ENCODE data around the gene C2orf80.

C2orf80 gene

DNA sequence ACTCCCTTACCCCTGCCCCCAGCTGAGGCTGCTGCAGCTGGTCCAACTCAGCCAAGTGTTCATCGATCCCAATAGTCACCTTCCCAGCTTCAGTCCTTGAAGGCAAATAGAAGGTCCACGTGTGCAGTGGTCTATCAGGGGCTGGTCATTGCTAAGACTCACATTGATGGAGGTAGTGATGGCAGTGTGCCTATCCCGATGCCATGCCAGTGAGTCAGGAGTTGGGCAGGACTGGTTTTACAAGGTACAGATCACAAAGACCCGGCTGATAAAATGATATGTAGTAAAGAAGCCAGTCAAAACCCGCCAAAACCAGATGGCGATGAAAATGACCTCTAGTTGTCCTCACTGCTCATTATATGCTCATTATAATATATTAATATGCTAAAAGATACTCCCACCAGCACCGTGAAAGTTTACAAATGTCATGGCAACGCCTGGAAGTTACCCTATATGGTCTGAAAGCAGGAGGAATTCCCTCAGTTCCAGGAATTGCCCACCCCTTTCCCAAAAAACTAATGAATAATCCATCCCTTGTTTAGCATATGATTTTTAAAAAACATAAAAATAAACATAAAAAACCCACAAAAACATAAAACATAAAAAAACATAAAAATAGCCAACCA is 2.9 kb upstream of the C2orf80 start:
- WGBS (ENCODE audit: insufficient coverage): 83% methylated on average over 2 of the region's 8 CpGs
- POLR2A ChIA-PET: no interaction called here
- no peak overlapping the region for H3K4me3 ChIP-seq (ENCODE audit: control insufficient read depth in 1 of 7, extremely low read depth in 1 of 7, insufficient read depth in 4 of 7, low read depth in 2 of 7, low read length in 6 of 7)
- CTCF ChIA-PET: interaction anchor here (1.5 kb wide), 1 partner anchor 17 kb away, joined by 8 read pairs; no protein-coding TSS in a partner anchor
- no peak overlapping the region for H3K27ac ChIP-seq (ENCODE audit: insufficient read depth in 1 of 2, low read depth in 1 of 2, low read length in 2 of 2, poor library complexity in 1 of 2, severe bottlenecking in 2 of 2)
- H3K9me3 ChIP-seq (ENCODE audit: control extremely low read depth in 1 of 5, control insufficient read depth in 4 of 5, insufficient read depth in 2 of 5, low read depth in 1 of 5, low read length in 4 of 5): no peaks in the 10 kb centered on the region
- DNase-seq: no peak
- H3K27me3 ChIP-seq (replicated peaks in 2 of 5; ENCODE audit: control insufficient read depth in 4 of 5, insufficient read depth in 5 of 5, low read length in 4 of 5): no peaks in the 10 kb centered on the region
- no peaks in the 10 kb centered on the region for H3K36me3 ChIP-seq (ENCODE audit: control insufficient read depth in 4 of 4, insufficient read depth in 4 of 4, low read length in 3 of 4)
- no peaks in the 10 kb centered on the region for H3K4me1 ChIP-seq (ENCODE audit: control extremely low read depth in 1 of 4, control insufficient read depth in 4 of 4, insufficient read depth in 4 of 4, low read length in 3 of 4)

DNA sequence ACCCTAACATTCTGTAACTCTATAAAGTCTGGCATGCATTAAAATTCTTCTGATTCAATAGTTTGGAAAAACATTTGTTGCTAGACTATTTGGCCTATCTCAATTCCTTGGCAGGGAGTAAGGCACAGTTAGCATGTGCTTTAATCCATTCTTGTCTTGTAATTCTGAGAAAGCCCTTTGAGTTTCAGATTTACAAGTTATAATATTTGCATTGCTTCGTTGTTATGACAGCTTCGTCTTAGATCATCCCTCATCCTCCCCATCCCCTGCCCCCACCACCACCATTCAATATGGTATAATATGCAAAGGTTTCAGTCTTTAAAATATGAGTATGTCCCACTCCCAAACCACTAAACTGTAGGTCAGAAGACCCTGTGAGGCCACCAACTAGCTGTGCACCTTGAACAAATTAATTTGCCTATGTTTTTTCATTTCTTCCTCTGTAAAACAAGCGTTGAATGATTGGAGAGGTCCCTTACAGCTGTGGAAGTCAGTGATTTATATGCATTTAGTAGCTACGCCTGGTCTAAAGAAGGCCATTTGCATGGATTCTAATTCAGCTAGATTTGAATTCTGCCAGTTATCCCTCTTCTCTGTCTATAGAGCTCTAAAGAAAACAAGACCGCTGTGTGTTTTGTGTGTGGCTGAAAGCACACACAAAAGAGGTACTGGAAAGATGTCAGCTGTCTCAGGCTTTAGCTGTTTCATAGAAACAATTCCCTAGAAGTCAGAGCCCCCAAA is 591 bp downstream of the C2orf80 start:
- Histone ChIP-seq H3K4me1 (ENCODE audit: control extremely low read depth in 1 of 4, control insufficient read depth in 4 of 4, insufficient read depth in 4 of 4, low read length in 3 of 4) (no peaks in the 10 kb centered on the region), H3K9me3 (ENCODE audit: control extremely low read depth in 1 of 5, control insufficient read depth in 4 of 5, insufficient read depth in 2 of 5, low read depth in 1 of 5, low read length in 4 of 5) (no peaks in the 10 kb centered on the region), H3K27me3 (replicated peaks in 2 of 5; ENCODE audit: control insufficient read depth in 4 of 5, insufficient read depth in 5 of 5, low read length in 4 of 5) (no peaks in the 10 kb centered on the region), H3K36me3 (ENCODE audit: control insufficient read depth in 4 of 4, insufficient read depth in 4 of 4, low read length in 3 of 4) (no peaks in the 10 kb centered on the region), H3K4me3 (ENCODE audit: control insufficient read depth in 1 of 7, extremely low read depth in 1 of 7, insufficient read depth in 4 of 7, low read depth in 2 of 7, low read length in 6 of 7) (no peak overlapping the region), H3K27ac (ENCODE audit: insufficient read depth in 1 of 2, low read depth in 1 of 2, low read length in 2 of 2, poor library complexity in 1 of 2, severe bottlenecking in 2 of 2) (no peak overlapping the region)
- ChIA-PET POLR2A (no interaction called here), CTCF (interaction anchor here (1.1 to 1.4 kb wide), 2 partner anchors 13 to 17 kb away, joined by 4 read pairs; no protein-coding TSS in a partner anchor)
- 100% methylated on average over 1 of the region's 5 CpGs for WGBS (ENCODE audit: insufficient coverage)
- DNase-seq: no peak

DNA sequence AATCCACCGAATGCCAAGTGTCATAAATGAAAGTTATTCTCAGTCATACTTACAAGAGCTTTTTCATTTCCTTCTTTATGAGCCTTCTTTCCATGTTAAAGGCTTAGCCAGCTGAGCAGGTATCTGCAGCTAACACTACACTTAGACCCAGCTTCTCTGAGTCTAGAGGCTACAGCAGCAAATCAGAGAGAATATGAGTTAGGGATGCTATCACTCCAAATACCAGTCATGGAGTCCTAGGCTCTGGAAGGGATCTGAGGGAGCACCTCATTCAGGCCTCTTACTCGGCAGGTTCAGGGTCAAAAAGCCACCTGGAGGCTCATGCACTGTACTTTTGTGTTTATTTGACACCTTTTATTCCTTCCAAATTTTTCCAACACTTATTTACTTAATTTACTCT is 2.9 kb downstream of the C2orf80 start:
- Histone ChIP-seq H3K4me1 (ENCODE audit: control extremely low read depth in 1 of 4, control insufficient read depth in 4 of 4, insufficient read depth in 4 of 4, low read length in 3 of 4) (peaks cover 0 to 8% (median 2%) of the 10 kb centered on the region in 4 experiments), H3K27me3 (replicated peaks in 2 of 5; ENCODE audit: control insufficient read depth in 4 of 5, insufficient read depth in 5 of 5, low read length in 4 of 5) (no peaks in the 10 kb centered on the region), H3K36me3 (ENCODE audit: control insufficient read depth in 4 of 4, insufficient read depth in 4 of 4, low read length in 3 of 4) (no peaks in the 10 kb centered on the region), H3K27ac (ENCODE audit: insufficient read depth in 1 of 2, low read depth in 1 of 2, low read length in 2 of 2, poor library complexity in 1 of 2, severe bottlenecking in 2 of 2) (no peak overlapping the region), H3K4me3 (ENCODE audit: control insufficient read depth in 1 of 7, extremely low read depth in 1 of 7, insufficient read depth in 4 of 7, low read depth in 2 of 7, low read length in 6 of 7) (no peak overlapping the region), H3K9me3 (ENCODE audit: control extremely low read depth in 1 of 5, control insufficient read depth in 4 of 5, insufficient read depth in 2 of 5, low read depth in 1 of 5, low read length in 4 of 5) (no peaks in the 10 kb centered on the region)
- WGBS (ENCODE audit: insufficient coverage): 86% methylated on average over 2 of the region's 2 CpGs
- ChIA-PET POLR2A (no interaction called here), CTCF (interaction anchor here (4.3 kb wide), 1 partner anchor 11 kb away, joined by 23 read pairs; no protein-coding TSS in a partner anchor)
- no peak for DNase-seq

DNA sequence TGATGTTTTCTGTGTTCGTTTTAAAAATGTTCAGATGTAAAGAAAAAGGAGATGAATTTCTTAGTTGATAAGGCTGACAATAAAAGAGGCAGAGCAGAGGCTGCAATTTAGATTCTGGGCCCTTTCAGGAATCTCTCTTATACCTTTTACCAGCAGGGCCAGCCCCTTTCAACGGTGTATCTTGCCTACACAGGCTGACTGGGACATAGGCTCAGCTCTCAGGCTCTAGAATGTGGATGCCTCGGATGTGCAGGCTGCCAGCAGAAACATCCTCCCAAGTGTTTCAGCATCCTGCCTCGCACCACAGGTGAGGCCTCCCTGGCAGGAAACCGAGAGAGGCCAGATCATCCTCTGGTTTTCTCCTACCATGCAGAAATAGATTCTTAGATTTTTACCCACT is 3.4 kb downstream of the C2orf80 start:
- POLR2A ChIA-PET: no interaction called here
- Histone ChIP-seq H3K9me3 (ENCODE audit: control extremely low read depth in 1 of 5, control insufficient read depth in 4 of 5, insufficient read depth in 2 of 5, low read depth in 1 of 5, low read length in 4 of 5) (no peaks in the 10 kb centered on the region), H3K4me1 (ENCODE audit: control extremely low read depth in 1 of 4, control insufficient read depth in 4 of 4, insufficient read depth in 4 of 4, low read length in 3 of 4) (peaks cover 0 to 8% (median 2%) of the 10 kb centered on the region in 4 experiments), H3K27me3 (replicated peaks in 2 of 5; ENCODE audit: control insufficient read depth in 4 of 5, insufficient read depth in 5 of 5, low read length in 4 of 5) (no peaks in the 10 kb centered on the region), H3K27ac (ENCODE audit: insufficient read depth in 1 of 2, low read depth in 1 of 2, low read length in 2 of 2, poor library complexity in 1 of 2, severe bottlenecking in 2 of 2) (no peak overlapping the region), H3K4me3 (ENCODE audit: control insufficient read depth in 1 of 7, extremely low read depth in 1 of 7, insufficient read depth in 4 of 7, low read depth in 2 of 7, low read length in 6 of 7) (no peak overlapping the region), H3K36me3 (ENCODE audit: control insufficient read depth in 4 of 4, insufficient read depth in 4 of 4, low read length in 3 of 4) (no peaks in the 10 kb centered on the region)
- DNase-seq: no peak
- CTCF ChIA-PET: interaction anchor here (1.0 to 4.3 kb wide), 2 partner anchors 11 to 13 kb away, joined by 3 to 23 read pairs; no protein-coding TSS in a partner anchor
- 66% methylated on average over 4 of the region's 5 CpGs for WGBS (ENCODE audit: insufficient coverage)

DNA sequence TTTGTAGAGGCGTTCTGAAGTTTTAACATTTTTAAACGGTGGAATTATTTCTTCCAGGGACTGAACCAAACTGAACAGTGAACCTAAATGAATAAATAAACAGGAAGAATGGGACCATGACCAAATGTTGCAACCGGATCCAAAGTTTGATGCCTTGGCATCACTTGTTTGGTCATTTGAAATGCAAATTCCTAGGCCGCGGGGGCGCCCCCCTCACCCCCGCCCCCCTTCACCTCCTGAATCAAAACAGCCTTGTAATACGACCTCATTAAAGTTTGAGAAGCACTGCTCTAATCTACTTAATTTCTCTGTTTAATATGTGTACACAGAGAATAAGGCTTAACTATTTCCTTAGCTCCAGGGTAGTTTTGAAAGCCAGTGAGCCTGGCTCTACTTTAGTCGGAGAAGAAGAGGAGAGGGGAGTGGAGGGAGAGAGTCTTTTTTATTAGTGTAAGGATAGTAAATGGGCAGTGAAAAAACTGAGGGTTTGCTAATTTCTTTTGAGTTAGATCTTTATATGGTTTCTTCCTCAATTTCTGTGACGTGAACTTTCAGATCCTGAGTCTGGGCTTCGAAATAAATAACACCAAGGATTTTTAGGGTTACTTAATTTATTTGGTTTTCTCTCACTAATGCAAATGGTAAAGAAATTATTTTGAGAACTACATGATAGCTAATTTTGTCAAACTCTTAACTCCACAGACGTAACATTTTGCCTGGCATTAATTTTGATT is 5.7 kb downstream of the C2orf80 start:
- peaks cover 0 to 10% (median 3%) of the 10 kb centered on the region in 4 experiments for H3K4me1 ChIP-seq (ENCODE audit: control extremely low read depth in 1 of 4, control insufficient read depth in 4 of 4, insufficient read depth in 4 of 4, low read length in 3 of 4)
- no peaks in the 10 kb centered on the region for H3K9me3 ChIP-seq (ENCODE audit: control extremely low read depth in 1 of 5, control insufficient read depth in 4 of 5, insufficient read depth in 2 of 5, low read depth in 1 of 5, low read length in 4 of 5)
- no peak for DNase-seq
- ChIA-PET CTCF (interaction anchor here (1.1 to 4.3 kb wide), 2 partner anchors 9 to 38 kb away, joined by 3 to 23 read pairs; no protein-coding TSS in a partner anchor), POLR2A (no interaction called here)
- WGBS (ENCODE audit: insufficient coverage): 39% methylated on average over 4 of the region's 12 CpGs
- H3K27ac ChIP-seq (ENCODE audit: insufficient read depth in 1 of 2, low read depth in 1 of 2, low read length in 2 of 2, poor library complexity in 1 of 2, severe bottlenecking in 2 of 2): no peak overlapping the region
- no peaks in the 10 kb centered on the region for H3K27me3 ChIP-seq (replicated peaks in 2 of 5; ENCODE audit: control insufficient read depth in 4 of 5, insufficient read depth in 5 of 5, low read length in 4 of 5)
- peak overlapping the region in 2 of 7 experiments; percentile 34 to 46 for H3K4me3 ChIP-seq (ENCODE audit: control insufficient read depth in 1 of 7, extremely low read depth in 1 of 7, insufficient read depth in 4 of 7, low read depth in 2 of 7, low read length in 6 of 7)
- no peaks in the 10 kb centered on the region for H3K36me3 ChIP-seq (ENCODE audit: control insufficient read depth in 4 of 4, insufficient read depth in 4 of 4, low read length in 3 of 4)

DNA sequence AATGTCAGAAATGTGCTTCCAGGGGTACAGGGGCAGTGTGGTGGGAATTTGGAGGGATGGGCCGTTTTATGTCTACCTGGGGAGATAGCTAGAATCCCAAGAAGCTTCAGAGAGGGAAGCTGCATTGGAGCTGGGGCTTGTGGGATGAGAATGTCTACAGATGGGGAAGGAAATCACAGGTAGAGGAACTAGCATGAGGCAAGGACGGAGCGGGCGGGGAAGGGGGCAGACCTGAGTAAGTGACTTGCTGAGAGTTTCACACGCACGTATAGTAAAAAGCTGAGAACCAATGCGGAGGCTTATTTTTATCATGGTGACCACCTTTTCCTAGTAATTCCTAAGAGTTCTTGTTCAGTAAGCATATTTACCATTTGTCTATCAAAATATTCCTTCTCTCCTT is 6.3 kb downstream of the C2orf80 start:
- Histone ChIP-seq H3K36me3 (ENCODE audit: control insufficient read depth in 4 of 4, insufficient read depth in 4 of 4, low read length in 3 of 4) (no peaks in the 10 kb centered on the region), H3K27ac (ENCODE audit: insufficient read depth in 1 of 2, low read depth in 1 of 2, low read length in 2 of 2, poor library complexity in 1 of 2, severe bottlenecking in 2 of 2) (no peak overlapping the region), H3K27me3 (replicated peaks in 2 of 5; ENCODE audit: control insufficient read depth in 4 of 5, insufficient read depth in 5 of 5, low read length in 4 of 5) (no peaks in the 10 kb centered on the region), H3K4me1 (ENCODE audit: control extremely low read depth in 1 of 4, control insufficient read depth in 4 of 4, insufficient read depth in 4 of 4, low read length in 3 of 4) (peaks cover 0 to 12% (median 3%) of the 10 kb centered on the region in 4 experiments), H3K4me3 (ENCODE audit: control insufficient read depth in 1 of 7, extremely low read depth in 1 of 7, insufficient read depth in 4 of 7, low read depth in 2 of 7, low read length in 6 of 7) (peak overlapping the region in 2 of 7 experiments; percentile 34 to 46), H3K9me3 (ENCODE audit: control extremely low read depth in 1 of 5, control insufficient read depth in 4 of 5, insufficient read depth in 2 of 5, low read depth in 1 of 5, low read length in 4 of 5) (no peaks in the 10 kb centered on the region)
- WGBS (ENCODE audit: insufficient coverage): 39% methylated on average over 7 of the region's 7 CpGs
- CTCF ChIA-PET: interaction anchor here (1.1 to 4.3 kb wide), 2 partner anchors 8 to 39 kb away, joined by 3 to 23 read pairs; no protein-coding TSS in a partner anchor
- POLR2A ChIA-PET: no interaction called here
- DNase-seq: no peak
